Activated CD8-positive, alpha-beta memory T cell treated with anti-CD3 and anti-CD28 coated beads for 24 hours (primary cell): ENCODE measurements around the gene TMED9.
A peak's percentile ranks its signal among the peaks of the same experiment; 100 is the strongest.
"Not testable (repeated sequence)": the region's sequence is repeated elsewhere in the genome, so short reads cannot be mapped to it uniquely, and the experiment has no call there.

ENCODE experiments used
- DNase-seq: peaks from one replicate; pipeline ENCODE4 v3.0.0-alpha.2; 2020

The TMED9 gene

DNA sequence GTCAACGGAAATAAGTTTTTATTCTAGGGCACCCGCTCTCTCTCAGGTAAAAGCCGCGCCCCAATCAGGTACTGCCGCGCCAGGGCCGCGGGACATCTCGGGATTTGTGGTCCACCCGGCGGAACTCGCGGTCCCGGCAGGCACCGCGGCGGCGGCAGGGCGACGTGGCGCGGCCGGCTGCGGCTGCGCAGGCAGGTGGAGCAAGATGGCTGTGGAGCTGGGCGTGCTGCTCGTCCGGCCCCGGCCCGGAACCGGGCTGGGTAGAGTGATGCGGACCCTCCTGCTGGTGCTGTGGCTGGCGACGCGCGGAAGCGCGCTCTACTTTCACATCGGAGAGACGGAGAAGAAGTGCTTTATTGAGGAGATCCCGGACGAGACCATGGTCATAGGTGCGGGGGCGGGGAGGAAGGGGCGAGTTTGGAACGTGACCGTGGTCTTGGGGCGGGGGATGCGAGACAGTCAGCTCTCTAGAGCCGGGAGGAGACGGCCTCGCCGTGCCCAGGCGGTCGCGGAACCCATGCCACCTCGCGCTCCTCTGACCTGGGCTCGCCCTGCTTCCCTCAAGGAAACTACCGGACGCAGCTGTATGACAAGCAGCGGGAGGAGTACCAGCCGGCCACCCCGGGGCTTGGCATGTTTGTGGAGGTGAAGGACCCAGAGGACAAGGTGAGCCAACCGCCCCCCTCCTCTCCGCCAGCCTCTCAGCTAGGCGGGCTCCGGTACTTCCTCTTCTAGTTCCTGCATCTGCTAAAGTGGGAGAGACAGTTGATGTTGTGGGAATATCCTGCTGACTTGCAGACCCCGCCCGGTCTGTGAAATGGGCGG is at the start of gene TMED9:
Gene TMED9 (plus strand): TSS at position 194 of the 825 bp plus-strand sequence. CDS start 12 bp downstream, at position 206.
- DNase-seq, result peak; percentile 94

DNA sequence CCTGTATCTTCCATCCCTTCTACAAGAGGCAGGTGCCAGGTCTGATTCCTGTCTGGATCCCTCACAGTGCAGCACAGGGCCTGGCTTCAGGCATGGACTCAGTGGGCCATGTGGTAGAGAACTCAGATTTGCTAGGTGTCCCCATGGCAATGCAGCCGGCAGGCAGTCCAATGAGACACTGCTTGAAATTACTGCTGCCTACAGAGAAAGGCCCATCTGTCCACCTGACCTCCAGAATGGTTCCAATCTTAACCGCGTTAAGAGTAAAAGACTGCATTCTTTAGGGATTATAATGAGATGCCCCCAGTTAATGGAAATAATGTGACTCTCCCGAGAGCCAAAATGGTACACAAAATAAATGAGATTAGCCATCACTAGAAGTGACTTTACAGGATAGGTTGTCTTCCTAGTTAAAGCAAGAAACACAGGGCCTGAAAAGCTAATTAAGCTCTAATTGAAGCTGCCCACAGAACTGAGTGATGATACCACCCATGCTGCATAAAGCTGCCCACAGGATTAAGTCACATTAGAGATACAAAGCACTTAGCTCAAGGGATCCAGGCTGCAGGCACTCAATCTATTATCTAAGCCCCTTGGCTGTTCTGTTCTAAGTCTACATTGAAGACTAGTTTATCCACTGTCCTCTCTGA is 49.1 kb upstream of the TMED9 start:
- no peak for DNase-seq

DNA sequence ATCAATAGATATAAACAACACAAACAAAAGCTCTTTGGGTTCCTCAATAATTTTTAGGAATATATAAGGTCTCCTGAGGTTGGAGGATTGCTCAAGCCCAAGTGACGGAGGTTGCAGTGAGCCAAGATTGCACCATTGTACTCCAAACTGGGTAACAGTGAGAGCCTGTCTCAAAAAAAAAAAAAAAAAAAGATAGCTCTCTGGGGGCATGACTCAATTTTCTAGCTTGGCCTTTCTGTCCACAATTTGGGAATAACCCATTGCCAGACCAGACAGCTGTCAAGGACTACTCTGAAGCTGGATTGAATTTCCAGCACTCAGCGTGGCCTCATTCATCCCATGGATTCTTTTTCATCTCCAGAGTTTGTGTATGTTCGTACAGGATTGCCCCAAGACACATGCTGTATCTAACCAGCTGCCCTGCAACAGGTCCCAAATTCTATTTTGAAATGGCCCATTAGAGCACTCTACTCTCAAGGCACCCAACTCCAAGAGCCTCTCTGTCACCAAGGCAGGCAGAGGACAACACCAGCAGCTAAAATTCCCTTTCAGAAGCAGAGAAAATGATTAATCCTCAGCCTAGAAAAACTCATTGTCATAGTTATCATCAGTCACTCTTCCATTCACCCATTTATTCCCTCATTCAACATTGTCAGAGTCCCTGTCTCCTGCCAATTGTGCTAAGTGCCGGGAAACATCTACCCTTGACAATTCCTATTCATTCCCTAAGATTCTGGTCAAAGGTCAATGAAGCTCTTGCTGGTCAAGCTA is 46.3 kb upstream of the TMED9 start:
- DNase-seq, result no peak

DNA sequence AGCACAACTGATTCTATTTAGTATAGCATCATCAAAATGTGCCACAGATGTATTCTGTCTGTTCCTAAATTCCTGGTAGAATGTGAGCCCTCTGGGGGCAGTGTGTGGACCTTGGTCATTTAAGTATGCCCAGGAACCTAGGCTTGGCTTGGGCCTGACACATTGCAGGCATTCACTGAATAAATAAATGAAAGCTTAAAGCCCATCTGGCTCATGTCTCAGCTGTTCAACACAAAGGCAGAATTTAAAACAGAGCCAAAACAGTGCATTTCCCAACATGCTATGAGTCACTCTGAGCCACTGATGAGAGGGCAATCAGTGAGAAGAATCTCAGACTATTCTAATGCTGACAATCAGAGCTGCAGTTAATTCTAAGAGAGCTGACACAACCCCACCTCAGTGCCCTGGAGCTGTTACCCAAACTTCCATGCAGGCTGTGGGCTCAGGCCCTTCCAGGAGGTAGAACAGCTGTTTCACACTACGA is 45.7 kb upstream of the TMED9 start:
- DNase-seq, result no peak

DNA sequence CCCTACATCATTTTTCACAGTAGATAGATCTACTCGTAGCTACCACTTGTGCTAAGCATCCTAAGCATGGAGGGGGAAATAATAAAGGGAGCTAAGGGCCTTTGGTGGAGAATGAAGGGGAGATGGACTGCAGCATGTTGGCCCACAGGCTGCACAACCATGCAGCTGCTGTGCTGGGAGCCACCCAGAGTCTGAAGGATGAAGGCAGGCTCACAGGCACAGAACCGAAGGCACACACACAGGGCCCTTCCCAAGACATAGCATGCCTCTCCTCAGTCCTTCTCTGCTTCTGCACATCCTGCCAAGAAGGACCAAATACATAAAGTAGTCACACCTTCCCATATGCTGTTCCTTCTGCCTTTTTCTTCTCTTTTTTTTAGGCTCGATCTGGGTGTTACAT is 44.3 kb upstream of the TMED9 start:
- DNase-seq, result no peak

DNA sequence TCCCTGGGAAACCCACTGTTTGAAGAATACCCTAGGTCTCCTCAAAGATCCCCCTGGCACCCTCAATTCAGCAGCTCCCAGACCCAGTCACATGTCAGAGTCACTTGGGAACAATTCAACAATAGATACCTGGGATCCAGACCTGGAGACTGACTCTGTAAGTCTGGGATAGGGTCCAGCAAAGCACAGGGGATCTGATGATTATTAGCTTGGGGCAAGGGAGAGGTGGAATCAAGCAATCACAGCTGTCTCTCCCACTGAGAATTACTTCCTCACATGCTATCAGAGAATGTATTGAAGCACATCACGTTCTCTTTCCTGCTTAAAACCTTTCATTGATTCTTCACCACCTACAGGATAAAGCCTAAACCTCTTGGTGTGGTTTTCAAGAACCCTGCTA is 43.5 kb upstream of the TMED9 start:
- no peak for DNase-seq

DNA sequence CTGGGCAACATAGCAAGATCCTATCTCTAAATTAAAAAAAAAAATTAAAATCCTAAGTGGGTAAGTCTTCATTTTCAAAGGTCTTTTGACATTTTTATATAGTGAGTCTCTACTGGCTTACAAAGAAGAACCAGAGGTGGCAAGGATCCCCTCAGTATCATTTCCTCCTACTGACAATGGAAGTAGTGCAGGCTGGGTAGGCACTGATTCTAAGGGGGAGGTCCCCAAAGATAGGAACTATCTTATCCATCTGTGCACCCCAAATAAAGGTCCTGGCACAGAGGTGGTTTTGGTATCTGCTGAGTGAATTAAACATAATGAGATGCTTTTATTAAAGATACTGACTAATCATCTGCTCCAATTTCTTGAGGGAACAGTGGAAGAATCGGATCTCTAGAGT is 41.9 kb upstream of the TMED9 start:
- DNase-seq, result no peak

DNA sequence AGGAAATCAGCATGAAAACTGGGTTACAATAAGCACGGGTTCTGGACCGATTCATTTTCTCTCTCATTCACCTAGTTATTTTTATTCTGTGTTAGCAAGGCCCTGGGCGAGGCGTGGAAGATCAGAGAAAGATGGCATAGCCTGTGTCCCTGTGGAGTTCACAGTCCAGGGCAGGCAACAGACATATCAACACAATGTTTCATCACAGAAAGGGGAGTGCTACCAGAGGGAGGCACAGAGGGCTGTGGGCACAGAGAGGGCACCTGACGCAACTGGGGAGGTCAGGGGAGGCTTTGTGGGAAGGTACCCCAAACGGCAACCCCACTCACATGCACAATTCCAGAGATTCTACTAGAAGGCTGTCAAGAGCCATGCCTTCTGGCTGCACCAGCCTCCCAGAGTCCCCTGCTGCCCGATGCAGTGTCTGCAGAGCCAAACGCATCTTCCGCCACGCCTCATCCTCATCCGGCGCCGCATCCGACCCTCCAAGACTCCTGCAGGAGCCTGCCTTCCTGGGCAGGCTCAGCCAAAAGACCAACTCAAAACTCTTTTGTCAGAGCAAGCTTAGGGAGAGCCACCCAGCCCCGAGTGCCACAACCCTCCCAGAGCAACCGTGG is 39.1 kb upstream of the TMED9 start:
- no peak for DNase-seq

DNA sequence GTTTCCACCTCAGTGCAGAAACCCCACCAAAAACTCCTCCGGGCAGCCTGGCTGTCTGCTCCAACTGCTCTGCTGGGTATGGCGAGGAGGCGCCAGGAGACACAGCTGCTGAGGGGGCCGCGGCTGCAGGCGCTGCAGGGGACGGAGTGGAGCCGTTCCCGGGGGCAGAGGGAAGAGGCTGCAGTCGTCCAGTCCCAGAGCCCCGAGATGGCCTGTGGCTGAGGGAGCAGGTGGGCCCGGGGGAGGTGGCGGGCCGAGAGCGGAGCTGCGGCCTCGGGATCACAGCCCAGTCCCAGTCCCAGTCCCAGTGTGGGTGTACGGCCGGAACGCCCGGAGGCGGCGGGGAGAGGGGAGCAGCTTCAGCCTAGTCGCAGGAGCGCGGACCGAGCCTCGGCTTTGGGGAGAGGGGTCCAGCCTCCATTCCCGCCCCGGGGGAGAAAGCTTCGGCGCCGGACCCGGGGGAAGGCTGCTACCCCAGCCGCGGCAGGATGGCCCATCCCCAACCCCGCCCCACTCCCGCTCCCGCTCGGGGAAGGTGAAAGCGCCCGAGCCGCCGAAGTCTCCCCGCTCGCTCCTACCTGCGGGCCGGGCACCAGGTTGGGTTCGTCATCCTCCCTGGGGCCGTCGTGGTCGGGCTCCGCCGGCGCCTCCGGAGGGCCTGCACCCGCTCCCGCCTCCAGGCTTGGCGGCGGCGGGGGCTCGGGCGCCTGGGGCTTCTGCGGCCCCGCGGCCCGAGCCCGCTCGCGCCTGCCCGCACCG is 38.2 kb upstream of the TMED9 start:
- peak; percentile 81 for DNase-seq

DNA sequence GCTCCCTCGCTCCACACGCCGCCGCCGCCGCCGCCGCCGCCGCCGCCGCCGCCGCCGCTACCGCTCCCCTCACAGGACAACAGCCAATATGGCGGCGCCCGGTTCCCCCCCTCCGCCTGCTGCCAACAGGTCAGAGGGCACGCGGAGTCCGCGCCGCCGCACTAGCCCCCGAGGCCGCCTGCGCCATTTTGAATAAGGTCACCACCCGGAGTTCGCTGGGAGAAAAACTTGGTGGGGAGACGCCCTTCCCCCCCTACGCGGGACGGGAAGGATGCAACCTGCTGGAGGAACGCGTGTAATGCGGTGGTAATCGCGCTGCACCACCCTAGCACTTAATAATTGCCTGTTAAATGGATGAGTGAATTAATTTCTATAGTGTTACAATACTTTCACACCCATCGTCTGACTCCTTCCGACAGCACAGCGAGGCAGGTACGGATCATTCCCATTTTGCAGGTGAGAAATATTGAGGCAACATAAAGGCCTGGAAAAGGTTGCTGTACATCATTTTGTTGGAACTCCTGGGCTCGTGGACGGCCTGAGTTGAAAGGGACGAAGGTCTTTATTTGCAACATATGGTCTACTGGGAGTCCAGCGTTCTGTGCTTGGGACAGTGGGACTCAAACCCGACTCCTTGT is 37.4 kb upstream of the TMED9 start, which contains the start of gene FAM193B:
Gene FAM193B (minus strand): TSS at position 90 of the 638 bp plus-strand sequence. CDS start 105 bp downstream, outside the sequence.
- DNase-seq, result peak; percentile 99

DNA sequence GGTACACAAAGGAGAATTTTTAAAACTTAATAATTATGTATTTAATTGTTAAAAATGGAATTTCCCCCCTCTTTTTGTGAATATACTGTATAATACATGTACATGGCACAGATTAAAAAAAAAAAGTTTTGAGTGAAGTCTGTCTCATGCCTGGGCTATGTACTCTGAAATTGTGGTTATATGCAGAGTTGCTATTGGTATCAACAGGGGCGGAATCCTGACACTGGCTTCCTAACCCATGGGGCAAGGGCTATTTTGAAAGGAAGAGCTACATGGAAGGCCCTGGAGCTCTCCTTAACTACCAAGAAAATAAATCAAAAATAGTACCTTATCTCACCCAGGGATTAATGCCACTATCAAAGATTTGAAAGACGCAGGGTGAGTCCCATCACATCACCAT is 36.8 kb upstream of the TMED9 start:
- no peak for DNase-seq

DNA sequence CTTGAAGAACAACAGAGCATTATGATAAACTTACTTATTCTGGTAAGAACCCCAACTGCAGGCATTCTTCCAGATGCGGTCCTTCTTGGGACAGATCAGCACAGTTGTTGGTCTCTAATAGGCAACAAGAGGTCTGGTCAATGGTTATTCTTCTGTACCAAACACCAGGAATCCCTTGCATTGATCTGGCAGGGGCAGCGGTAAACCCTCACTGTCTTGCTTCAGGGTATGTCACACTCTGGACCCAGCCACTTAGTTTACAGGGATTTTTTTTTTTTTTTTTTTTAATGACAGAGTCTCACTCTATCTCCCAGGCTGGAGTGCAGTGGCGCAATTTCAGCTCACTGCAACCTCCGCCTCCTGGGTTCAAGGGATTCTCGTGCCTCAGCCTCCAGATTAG is 36.3 kb upstream of the TMED9 start:
- no peak for DNase-seq

DNA sequence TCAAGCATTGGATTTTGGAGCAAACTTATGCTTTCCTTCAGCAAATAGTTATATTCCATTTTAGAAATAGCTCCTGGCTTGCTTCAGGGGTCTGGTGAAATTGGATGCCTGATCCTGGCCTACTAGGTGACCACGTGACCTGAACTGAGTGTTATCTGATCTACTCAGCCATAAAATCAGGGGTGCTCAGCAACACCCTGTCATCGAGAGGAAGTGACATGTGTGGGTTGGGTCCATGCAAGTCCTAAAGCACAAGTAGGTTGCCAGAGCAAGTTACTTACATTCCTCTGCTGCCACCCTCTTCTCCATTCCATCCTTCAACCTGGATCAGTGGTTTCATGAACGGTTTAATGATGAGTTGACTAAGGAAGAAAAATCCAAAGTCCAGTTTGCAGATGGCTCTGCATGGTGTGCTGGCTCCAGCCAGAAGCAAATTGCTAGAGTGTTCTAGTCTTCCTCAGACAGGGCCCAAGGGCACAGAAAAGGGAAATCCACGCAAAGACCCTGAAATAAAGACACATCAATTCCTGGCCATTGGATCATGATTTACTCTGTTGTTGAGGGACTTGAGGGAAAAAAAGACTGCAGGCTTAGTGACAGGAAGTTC is 34.9 kb upstream of the TMED9 start:
- DNase-seq, result no peak

DNA sequence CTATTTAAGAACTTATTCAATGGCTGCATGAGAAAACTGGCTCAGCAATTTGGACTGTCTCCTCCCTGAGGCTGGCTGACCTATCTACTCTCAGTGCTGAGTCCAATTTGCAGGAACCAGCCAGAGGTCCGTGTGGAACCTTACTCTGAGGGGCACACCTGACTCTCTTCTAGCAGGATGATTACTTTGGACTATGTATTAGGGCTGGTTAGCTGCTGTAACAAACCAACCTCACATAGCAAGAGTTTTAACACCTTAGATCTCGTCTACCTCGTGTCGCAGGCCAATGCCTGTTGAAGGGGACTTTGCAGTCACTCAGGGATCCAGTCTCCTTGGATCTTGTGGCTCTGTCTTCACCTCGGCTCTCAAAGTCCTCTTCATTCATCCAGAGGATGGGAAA is 34.2 kb upstream of the TMED9 start:
- no peak for DNase-seq

DNA sequence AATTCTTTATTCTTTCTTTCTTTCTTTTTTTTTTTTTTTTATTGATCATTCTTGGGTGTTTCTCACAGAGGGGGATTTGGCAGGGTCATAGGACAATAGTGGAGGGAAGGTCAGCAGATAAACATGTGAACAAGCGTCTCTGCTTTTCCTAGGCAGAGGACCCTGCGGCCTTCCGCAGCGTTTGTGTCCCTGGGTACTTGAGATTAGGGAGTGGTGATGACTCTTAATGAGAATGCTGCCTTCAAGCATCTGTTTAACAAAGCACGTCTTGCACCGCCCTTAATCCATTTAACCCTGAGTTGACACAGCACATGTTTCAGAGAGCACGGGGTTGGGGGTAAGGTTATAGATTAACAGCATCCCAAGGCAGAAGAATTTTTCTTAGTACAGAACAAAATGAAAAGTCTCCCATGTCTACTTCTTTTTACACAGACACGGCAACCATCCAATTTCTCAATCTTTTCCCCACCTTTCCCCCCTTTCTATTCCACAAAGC is 32.5 kb upstream of the TMED9 start:
- not testable (repeated sequence) for DNase-seq

DNA sequence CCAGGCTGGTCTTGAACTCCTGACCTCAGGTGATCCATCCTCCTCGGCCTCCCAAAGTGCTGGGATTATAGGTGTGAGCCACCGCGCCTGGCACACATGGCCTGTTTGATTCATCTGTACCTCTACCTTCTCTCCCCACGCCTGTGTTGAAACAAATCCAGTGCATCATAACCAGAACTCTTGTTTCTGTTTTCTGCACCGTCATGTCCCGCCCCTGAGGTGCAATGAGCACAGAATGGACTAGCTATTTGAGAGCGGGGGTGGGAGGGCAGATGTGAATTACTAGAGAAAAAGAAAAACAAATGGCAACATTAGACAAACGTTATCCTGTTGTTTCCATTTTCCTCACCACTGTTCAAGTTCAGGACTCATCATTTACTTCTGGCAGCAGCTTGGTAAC is 27.0 kb upstream of the TMED9 start:
- no peak for DNase-seq

DNA sequence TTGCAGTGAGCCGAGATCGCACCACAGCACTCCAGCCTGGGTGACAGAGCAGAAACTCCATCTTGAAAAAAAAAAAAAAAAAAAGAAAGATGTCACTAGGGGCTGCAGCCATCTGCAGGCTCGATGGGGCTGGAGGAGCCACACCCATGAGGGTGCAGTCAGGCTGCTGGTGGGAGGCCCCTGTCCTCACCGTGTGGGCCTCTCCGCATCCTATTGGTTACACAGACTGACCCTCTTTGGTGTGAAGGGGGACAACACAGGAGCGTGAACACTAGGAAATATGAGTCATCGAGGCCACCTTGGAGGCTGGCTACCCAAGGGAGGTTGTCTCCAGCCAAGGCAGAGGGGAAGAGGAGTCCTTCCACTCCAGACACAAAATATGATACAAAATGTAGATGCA is 23.7 kb upstream of the TMED9 start:
- no peak for DNase-seq

DNA sequence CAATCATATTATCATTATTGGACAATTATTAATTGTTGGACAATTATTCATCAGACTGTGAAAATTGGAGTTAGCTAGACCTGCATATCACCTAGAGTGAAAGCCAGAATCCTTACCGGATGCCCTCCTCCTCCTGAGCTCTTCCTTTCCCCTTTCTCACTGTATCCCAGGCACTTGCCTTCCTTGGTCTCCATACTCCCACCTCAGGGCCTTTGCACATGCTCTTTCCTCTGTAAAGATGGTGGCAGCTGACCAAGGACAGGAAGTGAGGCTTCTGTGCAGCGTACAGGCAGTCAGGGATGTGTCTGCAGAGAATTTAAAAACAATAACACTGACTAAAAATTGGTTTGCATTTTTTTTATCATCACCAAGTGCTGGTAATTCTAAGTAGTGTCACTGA is 22.1 kb upstream of the TMED9 start:
- no peak for DNase-seq

DNA sequence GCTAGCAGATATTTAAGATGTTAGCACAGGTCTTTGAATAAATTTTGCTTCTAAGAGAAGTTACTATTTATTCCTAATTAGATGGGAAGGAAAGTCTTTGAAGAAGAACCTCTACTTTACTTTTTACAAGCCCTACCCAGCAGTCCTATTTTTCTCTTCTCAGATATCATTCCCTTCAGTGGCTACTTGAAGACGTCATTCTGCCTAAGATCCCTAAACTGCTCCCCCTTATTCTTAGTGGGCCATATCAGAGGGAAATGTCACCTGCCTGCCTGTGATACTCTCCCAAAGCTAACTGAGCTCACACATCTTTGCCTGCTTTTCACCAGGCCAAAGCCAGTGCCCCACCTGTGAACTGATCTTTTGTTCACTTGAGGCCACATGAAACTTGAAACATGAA is 16.5 kb upstream of the TMED9 start:
- no peak for DNase-seq

DNA sequence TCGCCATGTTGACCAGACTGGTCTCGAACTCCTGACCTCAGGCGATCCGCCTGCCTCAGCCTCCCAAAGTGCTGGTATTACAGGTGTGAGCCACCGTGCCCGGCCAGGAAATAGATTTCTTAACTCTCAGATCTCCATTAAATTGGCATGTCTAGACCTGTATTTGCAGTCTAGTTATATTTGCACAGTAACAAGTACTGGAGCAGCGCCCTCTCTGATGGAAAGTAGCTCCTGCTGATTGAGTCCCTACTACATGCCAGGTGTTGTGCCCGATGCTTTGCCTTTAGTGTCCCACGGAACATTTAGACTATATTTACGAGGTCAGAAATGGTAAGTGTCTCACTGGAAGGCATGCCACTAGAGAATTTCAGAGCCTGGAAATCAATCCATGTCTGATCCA is 15.8 kb upstream of the TMED9 start:
- no peak for DNase-seq

DNA sequence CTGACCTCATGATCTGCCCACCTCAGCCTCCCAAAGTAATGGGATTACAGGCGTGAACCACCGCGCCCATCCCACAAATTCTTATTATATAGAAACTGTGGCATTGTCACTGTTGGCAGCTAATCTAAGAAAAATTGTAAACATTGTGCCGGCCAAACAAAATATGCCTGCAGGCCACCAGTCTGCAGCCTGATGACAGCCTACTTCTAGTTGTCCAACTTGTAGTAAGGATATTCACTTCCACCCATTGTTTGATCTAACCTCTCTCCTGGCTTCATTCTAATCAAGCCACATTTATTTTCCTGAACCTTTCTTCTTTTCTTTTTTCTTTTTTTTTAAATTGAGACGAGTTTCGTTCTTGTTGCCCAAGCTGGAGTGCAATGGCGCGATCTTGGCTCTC is 13.7 kb upstream of the TMED9 start:
- DNase-seq, result no peak
